Measurements from ENCODE around the gene ALDH16A1. TPM values are rescaled to one million over a fixed set of nuclear protein-coding genes. Genes with fewer than 3 reads are reported as not detected.

The ALDH16A1 gene
- total RNA-seq, 1 donor from 2014 or later: 29.7 TPM

DNA sequence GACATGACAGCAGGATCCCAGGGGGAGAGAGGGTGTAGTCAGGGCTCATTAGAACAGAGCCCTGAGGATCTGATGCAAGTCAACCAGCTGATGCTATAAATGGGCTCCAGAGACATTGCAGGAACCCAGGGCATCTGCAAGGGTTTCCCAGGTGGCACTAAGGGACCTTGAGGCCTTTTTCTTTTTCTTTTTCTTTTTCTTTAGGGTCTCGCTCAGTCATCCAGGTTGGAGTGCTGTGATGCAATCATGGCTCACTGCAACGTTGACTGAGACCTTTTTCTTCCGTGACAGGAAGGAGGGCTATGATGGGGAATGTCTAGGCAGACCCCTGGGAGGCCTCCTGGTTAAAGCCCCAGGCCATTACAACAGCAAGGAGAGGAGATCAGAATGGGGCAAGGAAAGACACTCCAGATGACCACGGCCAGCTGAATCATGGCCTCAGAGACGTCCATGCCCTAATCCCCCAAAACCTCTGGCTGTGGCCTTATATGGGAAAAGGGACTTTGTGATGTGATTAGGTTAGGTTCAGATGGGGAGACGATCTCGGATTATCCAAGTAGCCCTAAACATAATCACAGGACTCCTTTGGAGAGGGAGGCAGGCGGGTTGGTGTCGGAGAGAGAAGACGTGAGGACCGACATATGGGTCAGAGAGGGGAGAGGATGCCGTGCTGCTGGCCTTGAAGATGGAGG is 54.9 kb downstream of the ALDH16A1 start:
- ATAC-seq (no peak), DNase-seq (ENCODE audit: low spot score) (no peak)

DNA sequence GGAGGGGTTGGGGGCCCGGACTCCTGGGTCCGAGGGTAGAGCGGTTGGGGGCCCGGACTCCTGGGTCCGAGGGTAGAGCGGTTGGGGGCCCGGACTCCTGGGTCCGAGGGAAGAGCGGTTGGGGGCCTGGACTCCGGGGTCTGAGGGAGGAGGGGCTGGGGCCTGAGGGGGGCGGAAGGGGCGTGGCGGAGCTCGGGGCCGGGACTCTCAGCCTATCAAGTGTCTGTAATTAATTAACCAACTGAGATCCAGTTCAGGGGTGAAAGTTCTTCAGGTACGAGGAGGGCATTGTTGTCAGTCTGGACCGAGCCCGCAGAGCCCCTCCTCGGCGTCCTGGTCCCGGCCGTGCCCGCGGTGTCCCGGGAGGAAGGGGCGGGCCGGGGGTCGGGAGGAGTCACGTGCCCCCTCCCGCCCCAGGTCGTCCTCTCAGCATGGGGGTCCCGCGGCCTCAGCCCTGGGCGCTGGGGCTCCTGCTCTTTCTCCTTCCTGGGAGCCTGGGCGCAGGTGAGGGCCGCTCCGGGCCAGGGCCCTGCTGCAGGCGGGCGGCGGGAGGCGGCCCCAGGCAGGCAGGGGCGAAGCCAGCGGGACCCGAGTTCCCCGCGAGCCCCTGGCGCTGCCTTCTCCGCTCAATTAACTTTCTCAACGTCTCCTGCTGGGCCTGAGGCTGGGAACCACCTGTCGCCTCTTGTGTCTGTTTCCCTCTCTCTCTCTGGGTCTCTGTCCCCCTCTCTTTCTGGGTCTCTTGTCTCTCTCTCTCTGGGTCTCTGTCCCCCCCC is 60.1 kb downstream of the ALDH16A1 start:
- ATAC-seq (peak; percentile 88), DNase-seq (ENCODE audit: low spot score) (peak; percentile 81)

DNA sequence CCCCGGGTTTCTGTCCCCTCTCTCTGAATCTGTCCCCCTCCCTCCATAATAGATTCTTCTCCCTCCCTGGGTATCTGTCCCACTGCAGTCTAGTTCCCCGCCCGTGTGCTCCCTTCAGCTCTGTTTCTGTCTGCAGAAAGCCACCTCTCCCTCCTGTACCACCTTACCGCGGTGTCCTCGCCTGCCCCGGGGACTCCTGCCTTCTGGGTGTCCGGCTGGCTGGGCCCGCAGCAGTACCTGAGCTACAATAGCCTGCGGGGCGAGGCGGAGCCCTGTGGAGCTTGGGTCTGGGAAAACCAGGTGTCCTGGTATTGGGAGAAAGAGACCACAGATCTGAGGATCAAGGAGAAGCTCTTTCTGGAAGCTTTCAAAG is 60.7 kb downstream of the ALDH16A1 start:
- DNase-seq (ENCODE audit: low spot score): no peak
- peak; percentile 29 for ATAC-seq

DNA sequence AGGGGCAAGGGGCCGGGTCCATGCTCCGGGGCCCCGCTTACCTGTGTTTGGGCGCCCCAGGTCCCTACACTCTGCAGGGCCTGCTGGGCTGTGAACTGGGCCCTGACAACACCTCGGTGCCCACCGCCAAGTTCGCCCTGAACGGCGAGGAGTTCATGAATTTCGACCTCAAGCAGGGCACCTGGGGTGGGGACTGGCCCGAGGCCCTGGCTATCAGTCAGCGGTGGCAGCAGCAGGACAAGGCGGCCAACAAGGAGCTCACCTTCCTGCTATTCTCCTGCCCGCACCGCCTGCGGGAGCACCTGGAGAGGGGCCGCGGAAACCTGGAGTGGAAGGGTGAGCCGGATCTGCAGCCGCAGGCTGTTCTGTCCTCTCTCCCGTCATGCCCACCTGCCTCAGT is 61.1 kb downstream of the ALDH16A1 start:
- DNase-seq (ENCODE audit: low spot score): no peak
- peak; percentile 57 for ATAC-seq

DNA sequence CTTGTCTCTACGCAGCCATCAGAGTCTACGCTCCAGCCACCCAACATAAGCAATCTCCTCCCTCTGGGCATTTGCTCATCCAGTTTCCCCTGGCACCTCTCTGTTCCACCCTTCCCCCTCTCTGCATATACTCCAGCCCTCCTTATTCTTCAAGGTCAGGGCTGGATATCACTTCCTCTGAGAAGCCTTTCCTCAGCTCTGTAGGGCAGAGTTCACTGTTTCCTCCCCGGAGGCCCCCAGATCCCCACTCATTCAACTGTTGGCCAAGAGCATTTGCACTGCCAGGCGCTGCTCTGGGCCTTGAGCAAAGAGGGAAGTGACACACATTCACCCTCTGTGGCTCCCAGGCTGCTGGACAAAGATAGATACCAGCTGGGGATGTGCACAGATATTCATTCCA is 62.7 kb downstream of the ALDH16A1 start:
- no peak for DNase-seq (ENCODE audit: low spot score)

DNA sequence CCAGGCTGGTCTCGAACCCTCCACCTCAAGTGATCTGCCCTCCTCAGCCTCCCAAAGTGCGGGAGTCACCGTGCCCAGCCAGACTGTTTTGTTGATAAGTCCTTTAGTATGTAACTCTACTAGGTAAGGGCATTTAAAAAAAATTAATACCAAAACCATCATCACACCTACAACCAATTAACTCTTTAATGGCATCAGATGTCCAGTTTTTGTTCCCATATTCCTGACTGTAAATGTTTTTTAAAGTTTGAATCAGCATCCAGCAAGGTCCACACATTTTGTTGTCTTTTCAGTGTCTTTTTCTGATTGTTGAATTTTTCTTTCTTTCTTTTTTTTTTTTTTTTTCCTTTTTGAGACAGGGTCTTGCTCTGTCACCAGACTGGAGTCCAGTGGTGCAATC is 65.0 kb downstream of the ALDH16A1 start:
- no peak for ATAC-seq
- no peak for DNase-seq (ENCODE audit: low spot score)

More for the DNA sequence above, 62.7 kb downstream of the ALDH16A1 start:
- ATAC-seq: peak; percentile 15

Other genes starting within 250 kb of the ALDH16A1 start
- 2.4 TPM for gene SLC6A16, start 128.0 kb upstream of the ALDH16A1 start, total RNA-seq
- gene CD37, start 117.8 kb upstream of the ALDH16A1 start, total RNA-seq: 2.2 TPM
- 5.1 TPM for gene TEAD2, start 90.8 kb upstream of the ALDH16A1 start, total RNA-seq
- gene DKKL1, start 89.3 kb upstream of the ALDH16A1 start, total RNA-seq: not detected
- gene KASH5, start 65.0 kb upstream of the ALDH16A1 start, total RNA-seq: not detected
- gene PTH2, start 29.8 kb upstream of the ALDH16A1 start, total RNA-seq: not detected
- not detected for gene GFY, start 27.8 kb upstream of the ALDH16A1 start, total RNA-seq
- gene SLC17A7, start 11.7 kb upstream of the ALDH16A1 start, total RNA-seq: 0.15 TPM
- 48.8 TPM for gene PIH1D1, start 1.4 kb upstream of the ALDH16A1 start, total RNA-seq
- gene FLT3LG, start 21.0 kb downstream of the ALDH16A1 start, total RNA-seq: 2.1 TPM
- 972 TPM for gene RPL13A, start 34.4 kb downstream of the ALDH16A1 start, total RNA-seq
- 507 TPM for gene RPS11, start 43.2 kb downstream of the ALDH16A1 start, total RNA-seq
- 262 TPM for gene FCGRT, start 59.4 kb downstream of the ALDH16A1 start, total RNA-seq
- 22.8 TPM for gene RCN3, start 74.8 kb downstream of the ALDH16A1 start, total RNA-seq
- 29.1 TPM for gene NOSIP, start 127.3 kb downstream of the ALDH16A1 start, total RNA-seq
- gene PRRG2, start 128.1 kb downstream of the ALDH16A1 start, total RNA-seq: 8.5 TPM
- gene PRR12, start 138.0 kb downstream of the ALDH16A1 start, total RNA-seq: 10.5 TPM
- 8.9 TPM for gene RRAS, start 186.9 kb downstream of the ALDH16A1 start, total RNA-seq
- gene SCAF1, start 189.0 kb downstream of the ALDH16A1 start, total RNA-seq: 35.5 TPM
- gene IRF3, start 212.6 kb downstream of the ALDH16A1 start, total RNA-seq: 50.1 TPM
- gene BCL2L12, start 212.7 kb downstream of the ALDH16A1 start, total RNA-seq: 13.7 TPM
- gene PRMT1, start 224.0 kb downstream of the ALDH16A1 start, total RNA-seq: 28.7 TPM
- gene ADM5, start 236.4 kb downstream of the ALDH16A1 start, total RNA-seq: 0.86 TPM
- 0.91 TPM for gene CPT1C, start 237.9 kb downstream of the ALDH16A1 start, total RNA-seq